CD4-positive, alpha-beta T cell treated with Interleukin-17A for 1 hour (primary cell): ENCODE data around the gene DHX38.

Experiments
- DNase-seq: peaks from one replicate; pipeline ENCODE4 v3.0.0-alpha.2; 2020

The DHX38 gene

DNA sequence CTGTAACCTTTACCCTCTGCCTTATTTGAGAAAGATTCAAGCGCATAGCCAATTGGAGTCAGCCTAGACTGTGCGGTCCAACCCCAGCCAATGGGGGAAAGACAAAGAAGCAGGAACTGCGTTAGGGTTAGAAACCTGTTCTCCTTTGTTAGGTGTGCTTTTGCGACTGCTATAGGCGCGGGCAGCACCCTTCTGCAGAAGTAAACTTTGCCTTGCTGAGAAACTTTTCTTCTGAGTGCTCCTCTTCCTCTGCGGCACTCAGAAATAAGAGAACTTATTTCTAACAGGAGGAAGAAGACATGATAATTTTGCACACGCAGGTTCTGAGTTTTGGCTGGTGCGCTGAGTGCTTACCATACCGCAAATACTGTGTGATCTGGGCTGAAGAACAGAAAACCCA lies 9.2 kb upstream of the DHX38 start:
- no peak for DNase-seq

DNA sequence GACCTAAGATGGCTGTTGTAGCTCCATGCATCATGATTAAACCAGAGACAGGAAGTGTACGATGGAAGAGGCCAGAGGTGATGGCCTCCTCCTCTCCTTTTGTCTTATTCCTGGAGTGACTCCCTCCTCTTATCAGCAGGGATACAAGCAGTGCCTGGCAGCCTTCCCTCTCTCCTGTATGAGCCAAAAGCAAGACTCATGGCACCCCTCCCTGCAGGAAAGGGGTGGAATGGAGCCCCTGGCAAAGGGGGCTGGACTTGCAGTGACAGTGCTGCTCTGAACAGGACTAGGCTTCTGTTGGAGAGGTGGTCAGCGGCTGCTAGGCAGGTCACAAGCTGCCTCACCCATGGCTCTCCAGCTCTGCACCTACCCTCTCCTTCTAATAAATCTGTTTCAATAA lies 8.6 kb upstream of the DHX38 start:
- DNase-seq: no peak

GRCh38 chr16:72091217-72091616 lies 2.4 kb upstream of the DHX38 start:
- no peak for DNase-seq

DNA sequence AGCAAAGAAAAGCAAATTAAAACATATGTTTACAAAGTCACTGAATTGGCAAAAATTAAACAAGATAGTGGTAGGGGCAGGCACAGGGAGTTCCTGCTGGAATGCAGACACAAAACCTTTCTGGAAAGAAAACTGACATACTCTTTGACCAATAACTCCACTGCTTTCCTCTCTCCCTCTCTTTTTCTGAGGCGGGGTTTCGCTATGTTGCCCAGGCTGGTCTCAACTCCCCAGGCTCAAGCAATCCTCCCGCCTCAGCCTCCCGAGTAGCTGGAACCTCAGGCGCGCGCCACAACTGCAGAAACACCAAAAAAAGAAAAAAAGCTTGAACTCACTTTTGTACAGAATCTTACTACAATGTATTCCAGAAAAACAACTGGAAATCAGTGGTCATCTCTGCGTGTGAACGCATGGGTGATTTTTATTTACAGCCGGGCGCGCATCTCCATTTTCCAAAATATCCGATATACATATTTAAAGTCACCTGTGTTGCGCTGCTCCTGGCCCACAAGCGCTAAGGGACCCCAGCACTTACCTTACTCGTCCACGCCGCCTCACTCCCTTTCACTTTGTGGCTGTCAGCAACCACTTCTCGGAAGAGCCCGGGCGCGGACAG lies 707 bp upstream of the DHX38 start:
- DNase-seq: no peak

DNA sequence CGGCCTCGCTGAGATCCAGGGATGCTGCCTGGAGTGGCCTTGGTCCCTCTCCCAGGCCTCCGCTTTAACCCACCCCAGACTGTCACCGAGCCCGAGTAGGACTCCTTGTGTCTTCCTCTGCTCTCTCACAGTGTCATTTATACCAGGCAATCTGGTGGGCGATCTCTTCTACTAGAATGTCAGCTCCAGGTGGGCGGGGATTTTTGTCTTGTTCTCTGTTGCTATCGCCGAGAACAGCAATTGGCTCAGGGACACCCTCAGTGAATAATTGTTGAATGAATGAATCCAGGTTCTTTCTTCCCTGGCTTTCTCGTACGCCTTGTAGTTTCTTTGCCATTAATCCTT lies 591 bp downstream of the DHX38 start:
- DNase-seq: peak; percentile 26

- no peak for DNase-seq
Measured at GRCh38 chr16:72098936-72099335, 5.3 kb downstream of the DHX38 start.

GRCh38 chr16:72099377-72099818 lies 5.8 kb downstream of the DHX38 start:
- DNase-seq: peak; percentile 57

GRCh38 chr16:72101195-72101594 lies 7.5 kb downstream of the DHX38 start:
- no peak for DNase-seq

- DNase-seq: no peak
Measured at GRCh38 chr16:72104905-72105304, 11.3 kb downstream of the DHX38 start.

DNA sequence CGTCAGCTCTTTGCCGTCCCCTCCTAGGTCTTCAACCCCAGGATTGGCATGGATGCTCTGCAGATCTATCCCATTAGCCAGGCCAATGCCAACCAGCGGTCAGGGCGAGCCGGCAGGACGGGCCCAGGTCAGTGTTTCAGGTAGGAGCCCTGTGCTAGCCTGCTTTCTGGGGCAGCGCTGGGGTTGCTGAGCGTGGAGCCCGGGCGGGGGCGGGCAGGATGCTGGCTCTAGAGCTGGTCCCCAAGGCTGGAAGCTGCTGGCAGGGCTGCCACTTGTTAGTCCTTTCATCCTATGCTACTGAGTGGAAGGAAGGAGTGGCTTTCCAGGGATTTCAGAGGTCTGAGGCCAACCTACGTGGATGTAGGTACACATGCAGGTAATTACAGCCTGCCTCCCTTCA lies 12.3 kb downstream of the DHX38 start:
- no peak for DNase-seq

DNA sequence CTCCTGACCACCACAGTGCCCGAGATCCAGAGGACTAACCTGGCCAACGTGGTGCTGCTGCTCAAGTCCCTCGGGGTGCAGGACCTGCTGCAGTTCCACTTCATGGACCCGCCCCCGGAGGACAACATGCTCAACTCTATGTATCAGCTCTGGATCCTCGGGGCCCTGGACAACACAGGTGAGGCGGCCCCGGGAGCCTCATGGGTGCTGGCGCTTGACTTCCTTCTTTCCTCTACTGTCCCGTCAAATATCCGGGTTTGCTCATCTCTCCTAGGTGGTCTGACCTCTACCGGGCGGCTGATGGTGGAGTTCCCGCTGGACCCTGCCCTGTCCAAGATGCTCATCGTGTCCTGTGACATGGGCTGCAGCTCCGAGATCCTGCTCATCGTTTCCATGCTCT lies 13.7 kb downstream of the DHX38 start:
- no peak for DNase-seq

GRCh38 chr16:72108353-72109102 lies 14.9 kb downstream of the DHX38 start:
- DNase-seq: no peak

- DNase-seq: no peak
Measured at GRCh38 chr16:72109300-72109699, 15.7 kb downstream of the DHX38 start.

- no peak for DNase-seq
Measured at GRCh38 chr16:72109966-72110530, 16.4 kb downstream of the DHX38 start.

DNA sequence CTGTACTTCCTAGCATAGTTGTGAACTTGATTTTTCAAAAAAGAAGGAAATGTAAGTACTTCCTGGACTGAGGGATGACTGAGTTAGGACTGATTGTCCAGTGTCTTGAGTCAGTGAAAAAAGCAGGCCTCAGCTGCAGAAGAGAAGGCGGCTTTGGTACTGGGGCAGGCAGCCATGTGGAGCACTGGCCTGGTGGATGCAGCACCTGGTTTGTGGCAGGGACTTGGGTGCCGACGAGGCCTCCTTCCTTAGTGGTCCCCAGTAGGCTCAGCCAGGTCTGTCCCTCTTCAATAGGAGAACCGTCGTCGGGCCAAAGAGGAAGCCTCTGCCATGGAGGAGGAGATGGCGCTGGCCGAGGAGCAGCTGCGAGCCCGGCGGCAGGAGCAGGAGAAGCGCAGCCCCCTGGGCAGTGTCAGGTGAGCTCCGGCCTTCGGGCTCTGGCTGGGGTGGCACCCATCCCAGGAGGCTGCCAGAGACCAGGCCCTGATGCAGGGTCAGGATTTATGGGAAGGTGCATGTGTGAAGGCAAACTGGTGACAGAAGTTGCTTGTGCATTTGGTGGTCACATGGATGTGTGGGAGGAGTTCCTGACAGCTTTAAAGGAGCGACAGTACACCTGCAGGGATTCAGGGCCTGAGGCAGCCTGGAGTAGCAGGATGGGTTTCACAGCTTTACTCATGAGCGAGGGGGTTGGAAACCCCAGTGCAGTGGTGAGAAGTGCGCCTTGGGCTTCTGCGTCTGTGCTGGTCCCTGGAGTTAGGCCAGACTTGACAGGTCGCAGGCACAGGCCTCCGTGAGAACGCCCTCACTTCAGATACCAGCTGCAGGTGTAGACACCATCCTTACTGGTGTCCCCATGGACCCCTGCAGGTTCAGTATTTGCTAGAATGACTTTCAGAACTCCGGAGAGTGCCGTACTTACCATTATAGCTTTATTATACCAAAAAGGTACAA lies 17.3 kb downstream of the DHX38 start:
- DNase-seq: no peak

GRCh38 chr16:72111657-72112451 lies 18.2 kb downstream of the DHX38 start:
- DNase-seq: no peak

- no peak for DNase-seq
Measured at GRCh38 chr16:72112452-72112792, 18.8 kb downstream of the DHX38 start.

DNA sequence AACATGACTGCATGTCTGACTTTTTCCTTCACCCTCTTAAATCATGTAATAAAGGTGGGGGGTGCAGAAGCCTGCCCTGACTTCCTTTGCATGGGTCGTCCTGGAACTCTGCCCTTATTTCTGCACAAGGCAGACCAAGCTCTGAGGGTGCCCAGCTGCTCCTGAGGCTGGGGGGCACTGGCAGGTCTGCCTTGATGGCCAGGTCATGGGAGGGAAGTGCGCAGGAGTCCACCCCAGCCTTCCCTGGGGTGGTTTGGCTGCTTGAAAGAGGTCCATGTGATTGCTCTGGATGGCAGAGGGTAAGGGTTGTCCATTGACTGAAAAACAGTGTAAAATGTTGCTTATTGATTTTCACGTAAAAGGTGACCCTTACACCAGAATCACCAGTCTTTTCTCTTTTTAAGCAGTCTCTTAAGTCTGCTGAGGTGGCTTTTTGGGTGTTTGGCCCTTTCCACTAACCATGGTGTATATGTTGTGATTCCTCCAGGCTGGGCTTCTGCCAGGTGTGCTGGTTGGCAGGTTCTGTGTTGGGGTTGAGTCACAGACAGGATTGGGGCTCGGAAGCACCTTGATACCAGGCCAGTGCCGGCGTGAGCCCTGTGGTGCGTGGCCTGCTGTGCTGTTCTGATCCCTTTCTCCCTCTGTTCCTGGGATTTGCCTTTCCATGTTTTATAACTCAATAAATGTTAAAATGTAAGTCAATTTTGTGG lies 19.4 kb downstream of the DHX38 start:
- no peak for DNase-seq

DNA sequence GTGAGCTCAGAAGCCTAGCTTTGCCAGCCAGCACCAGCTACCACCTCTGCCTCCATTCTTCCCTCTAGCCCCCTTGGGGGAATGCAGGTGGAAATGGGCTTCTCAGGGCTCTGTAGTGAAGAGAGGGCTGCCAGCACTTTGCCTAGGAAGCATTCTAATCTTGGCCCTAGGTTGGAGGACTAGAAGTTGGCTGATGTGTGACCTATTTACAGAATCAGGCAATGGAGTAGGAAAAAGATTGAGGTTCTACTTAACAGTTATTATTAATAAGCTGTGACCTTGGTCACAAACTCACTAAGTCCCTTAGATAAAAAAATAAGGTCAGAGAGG lies 19.9 kb downstream of the DHX38 start:
- DNase-seq: no peak

DNA sequence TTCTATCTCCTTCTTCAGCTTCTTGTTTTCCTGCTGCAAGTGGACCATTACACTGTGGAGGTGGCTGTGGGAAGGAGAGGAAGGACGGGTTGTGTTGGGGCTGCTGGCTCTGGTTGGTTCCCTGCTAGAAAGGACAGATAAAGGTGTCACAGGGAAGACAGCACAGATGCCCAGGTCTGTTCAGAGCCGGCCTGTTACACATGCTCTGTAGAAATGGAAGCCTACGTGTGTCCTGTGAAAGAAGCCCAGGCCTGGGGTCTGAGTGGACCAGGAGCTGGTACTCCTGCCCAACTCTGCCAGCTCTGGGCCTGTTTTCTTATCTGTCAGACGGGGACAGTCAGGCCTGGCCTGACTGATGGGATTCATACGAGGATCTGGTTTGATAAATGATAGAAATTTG lies 26.4 kb downstream of the DHX38 start:
- no peak for DNase-seq

GRCh38 chr16:72122308-72122707 lies 28.7 kb downstream of the DHX38 start:
- DNase-seq: no peak

DNA sequence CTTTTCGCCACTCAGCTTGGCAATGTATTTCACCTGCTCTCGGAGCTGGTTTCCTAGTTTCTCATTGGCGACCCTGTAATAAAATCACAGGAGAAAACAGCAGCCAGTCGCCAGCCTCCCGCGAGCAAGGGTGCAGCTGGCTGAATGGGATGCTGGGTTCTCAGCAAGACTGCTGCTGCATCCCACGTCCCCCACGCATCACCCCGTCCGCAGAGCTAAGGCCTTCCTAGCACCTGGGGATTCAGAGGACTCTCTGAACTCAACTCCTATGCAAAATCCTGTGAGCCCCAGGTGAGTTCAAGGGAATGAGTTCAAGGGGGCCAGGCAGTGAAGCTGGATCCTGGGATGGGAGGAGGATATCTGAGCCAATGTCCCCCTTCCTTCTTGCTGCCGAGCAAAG lies 29.3 kb downstream of the DHX38 start:
- no peak for DNase-seq
